HG02970 (cell line): ENCODE results near the gene ANXA4.
"Not testable (repeated sequence)": the region's sequence is repeated elsewhere in the genome, so short reads cannot be mapped to it uniquely, and the experiment has no call there.

Source experiments
- ATAC-seq: cut with Tn5 transposase; IDR thresholded peaks from one replicate; pipeline ENCODE4 v1.9.1; 2021; ENCODE audit warnings: mild to moderate bottlenecking, moderate library complexity, moderate number of reproducible peaks; ENCODE audit not compliant: unreplicated experiment, low FRiP score

The ANXA4 gene

DNA sequence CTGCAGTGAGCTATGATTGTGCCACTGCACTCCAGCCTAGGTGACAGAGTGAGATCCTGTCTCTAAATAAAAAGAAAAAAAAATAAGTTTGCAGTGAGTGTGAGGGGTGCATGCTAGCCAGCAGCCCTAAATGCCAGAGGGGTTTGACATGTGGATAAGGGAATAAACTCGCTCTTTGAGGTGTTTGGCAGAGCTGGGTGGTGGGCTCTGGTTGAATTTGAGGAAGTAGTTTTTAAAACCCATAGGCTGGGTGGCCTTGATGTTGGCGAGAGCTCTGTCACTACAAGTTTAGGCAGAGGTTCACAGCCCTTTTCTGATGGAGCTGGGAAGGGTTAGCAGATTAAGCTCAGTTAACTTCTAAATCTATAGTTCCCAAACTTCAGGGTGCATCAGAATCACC, 3.1 kb downstream of the ANXA4 start:
- ATAC-seq, result no peak

DNA sequence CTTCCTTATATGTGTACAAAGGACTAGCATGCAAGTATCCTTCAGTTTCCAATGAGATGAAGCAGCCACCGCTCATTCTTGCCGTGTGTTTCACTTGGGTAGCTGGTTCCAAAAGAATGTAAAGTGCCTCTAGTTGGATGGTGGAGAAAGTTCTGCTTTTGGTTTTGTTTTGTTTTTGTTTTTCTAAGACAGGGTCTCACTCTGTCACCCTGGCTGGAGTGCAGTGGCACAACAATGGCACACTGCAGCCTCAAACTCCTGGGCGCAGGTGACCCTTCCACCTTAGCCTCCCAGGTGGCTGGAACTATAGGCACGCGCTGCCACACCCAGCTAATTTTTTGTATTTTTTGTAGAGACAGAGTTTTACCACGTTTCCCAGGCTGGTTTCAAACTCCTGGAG, 8.3 kb downstream of the ANXA4 start:
- no peak for ATAC-seq

DNA sequence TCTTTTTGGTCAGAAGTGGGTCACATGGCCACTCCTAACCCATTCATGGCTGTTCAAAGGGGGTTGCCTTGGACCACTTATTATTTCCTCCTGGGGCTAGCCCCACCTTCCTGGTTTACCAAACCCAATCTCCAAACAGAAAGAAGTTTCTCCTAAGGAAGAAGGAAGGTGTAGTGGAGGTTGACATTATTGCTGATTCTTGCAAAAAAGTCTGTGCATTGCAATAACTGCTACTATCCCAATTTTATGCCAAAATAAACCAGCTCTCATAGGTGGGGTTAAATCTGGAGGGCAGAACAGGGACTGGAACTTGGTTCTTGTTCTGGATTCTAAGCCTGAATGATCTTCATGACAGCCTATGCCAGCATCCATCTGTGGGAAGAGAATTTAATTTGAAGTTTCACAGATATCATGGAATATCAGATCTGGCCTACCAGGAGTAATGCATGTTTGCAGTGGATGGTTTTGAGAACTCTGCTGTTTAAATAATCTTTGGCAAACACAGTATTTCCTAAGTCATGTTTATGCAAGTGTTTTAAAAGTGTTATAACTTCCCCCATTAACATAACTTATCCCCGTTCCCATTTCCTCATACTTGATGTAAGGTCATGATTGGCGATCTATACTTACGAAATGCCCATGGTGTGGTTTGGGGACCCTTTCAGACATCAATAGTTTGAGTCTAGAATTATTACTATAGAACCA, 11.9 kb downstream of the ANXA4 start:
- ATAC-seq, result no peak

DNA sequence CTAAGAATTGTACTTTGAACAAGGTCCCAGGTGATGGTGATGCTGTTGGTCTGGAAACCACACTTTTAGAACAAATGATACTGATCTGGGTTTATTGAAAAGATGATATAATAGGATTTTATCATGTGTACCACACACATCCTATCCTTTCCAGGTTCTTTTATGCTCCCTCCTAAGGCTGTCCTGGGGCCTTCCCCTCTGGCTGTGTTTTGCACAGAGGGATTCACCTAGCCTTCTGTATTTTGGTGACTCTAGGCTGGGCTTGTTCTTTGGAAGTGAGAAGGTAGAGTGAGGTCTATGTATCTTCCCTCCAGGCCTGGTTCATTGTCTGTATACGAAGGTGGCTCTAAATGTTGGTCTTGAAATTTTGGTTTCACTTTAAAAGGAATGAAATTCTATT, 12.7 kb downstream of the ANXA4 start:
- no peak for ATAC-seq

DNA sequence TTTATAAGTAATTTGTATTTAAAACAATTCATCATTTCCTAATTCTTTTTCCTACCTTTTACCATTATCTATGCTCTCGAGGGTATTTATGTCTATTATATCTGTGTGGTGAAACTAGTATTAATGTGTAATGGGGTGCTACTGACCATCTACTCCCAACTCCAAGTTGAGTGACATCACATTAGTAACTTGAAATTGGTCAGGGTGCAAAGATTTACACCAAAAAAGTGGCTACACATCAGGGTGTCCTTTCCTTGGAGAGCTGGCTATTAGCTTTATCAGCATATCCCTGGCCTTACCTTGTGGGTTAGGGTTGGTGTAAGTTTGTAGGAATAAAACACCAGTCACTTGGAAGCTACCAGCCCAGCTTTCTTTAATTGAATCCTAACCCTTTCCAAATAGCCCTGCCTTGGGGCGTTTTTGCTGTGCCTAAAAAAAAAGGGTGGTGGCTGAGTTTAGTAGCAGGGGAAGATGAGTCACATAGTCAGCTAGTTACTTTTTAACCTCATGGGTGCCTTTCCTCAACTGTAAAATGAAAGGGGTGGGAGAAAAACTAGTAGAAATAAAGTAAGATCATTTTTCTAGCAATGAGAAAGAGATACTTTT, 14.0 kb downstream of the ANXA4 start:
- no peak for ATAC-seq

DNA sequence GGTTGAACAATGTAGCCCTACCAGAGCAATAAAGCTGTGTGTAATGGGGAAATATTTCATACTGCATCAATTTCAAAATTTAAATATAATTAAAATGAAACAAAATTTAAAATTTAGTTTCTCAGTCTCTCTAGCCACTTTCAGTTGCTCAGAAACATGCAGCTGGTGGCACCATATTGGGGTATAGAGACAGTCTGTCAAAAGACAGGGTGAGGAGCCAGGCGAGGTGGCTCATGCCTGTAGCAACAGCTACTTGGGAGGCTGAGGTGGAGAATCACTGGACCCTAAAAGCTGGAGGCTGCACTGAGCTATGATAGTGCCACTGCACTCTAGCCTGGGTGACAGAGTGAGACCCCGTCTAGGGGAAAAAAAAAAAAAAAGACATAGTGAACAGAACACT, 20.1 kb downstream of the ANXA4 start:
- ATAC-seq, result no peak

DNA sequence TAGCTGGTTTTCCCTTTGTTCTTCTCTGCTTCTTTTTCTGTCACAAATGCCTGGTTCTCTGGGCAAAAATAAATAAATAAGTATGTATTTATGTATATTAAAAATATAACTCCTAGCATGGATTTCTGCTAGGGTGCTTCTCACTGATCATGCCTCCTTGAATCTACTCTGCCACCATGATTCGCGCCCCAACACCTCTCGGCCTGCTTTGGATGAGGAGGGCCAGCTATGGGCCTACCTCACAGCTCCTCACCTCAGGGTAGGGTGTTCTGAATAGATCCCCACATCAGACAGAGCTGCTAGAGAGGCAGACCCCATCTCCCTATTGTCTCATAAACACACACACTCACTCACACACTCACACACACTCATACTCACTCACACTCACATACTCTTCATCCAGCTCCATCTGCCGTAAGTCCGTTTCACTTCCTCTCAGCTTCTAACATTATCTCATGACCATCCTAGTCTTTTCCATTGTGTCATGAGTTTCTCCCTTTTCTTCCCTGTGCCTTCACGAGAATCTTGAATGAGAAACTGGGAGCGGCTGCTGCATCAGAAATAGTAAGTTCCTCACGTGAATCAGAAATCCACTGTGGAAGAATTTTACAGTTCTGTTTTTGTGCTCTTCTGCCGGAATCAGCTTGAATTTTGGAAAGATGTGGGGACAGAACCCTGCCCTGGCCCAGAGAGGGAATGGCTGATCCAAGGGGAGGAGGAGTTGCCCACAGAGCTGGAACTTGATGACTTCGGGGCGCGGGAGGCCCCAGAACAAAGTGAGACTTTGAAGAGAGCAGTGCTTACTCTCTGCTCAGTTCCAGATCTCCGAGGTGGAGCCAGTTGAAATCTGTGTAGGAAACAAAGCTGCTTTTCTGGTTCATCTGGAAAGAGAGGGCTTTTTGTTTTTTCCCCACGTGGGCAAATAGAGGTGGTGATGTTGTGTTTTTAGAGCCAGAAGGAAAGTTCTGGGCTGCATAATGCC, 20.9 kb downstream of the ANXA4 start:
- ATAC-seq, result no peak

DNA sequence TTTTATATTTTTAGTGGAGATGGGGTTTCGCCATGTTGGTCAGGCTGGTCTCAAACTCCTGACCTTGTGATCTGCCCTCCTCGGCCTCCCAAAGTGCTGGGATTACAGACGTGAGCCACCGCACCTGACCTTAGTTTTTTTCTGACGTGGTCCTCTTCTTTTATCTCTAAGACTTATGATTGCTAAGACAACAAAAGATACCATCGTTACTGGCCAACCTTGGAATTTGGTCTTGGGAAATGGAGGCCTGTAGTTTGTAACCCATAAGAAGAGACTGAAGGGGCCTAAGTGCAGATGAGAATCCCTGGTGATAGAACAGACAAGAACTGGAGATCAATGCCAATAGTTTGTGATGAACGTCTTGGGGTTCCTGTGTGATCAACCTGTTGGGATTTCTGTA, 21.9 kb downstream of the ANXA4 start:
- ATAC-seq, result not testable (repeated sequence)

DNA sequence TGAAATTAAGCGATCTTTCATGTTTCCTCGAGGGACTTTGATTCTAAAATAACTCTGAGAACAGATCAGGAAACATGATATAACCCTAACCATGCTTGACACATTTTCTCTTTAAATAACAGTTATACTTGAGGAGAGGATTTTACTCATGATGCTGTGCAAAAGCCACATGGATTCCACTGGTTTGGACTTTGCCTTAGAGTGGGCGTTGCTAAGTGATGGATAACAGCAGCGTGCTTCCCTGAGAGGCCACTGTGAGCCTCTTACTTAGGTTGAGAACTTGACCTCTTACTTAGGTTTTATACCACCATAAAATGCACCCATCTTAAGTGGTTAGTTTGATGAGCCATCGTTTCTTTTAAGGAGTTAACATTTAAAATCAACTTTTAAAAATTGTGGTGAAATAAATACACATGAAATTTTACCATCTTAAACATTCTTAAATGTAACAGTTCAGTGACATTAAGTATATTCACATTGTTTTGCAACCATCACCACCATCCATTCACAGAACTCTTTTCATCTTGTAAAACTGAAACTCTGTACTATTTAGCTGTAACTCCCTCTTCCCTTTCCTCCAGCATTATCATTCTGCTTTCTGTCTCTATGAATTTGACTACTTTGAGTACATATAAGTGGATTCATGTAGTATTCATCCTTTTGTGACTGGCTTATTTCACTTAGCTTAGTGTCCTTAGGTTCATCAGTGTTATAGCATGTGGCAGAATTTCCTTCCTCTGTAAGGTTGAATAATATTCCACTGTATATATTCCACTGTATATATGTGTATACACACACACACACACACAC, 22.6 kb downstream of the ANXA4 start:
- ATAC-seq, result no peak

DNA sequence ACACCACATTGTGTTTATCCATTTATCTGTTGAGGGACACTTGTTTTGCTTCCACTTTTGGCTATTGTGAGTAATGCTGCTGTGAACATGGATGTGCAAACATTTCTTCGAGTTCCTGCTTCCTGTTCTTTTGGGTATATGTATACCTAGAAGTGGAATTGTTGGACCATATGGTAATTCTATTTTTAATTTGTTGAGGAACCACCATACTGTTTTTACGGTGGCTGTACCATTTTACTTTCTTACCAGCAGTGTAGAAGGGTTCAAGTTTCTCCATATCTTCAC, 23.1 kb downstream of the ANXA4 start:
- ATAC-seq, result no peak

DNA sequence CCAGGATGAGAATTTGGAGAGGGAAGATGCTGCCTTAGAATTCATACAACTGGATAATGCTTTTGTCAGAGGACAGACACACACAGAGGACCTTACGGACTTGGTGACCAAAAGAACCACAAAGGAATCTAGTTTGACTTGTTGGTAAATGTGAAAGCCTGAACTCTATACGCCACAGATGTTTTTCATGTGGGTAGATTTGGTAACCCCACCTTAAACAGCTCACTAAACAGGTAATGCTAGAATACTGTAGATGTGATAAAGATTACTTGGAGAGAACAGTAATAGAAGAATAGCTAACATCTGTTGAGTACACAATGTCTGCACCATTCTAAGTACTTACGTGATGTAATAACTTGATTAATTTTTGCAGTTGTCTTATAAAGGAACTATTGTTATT, 24.1 kb downstream of the ANXA4 start:
- no peak for ATAC-seq

DNA sequence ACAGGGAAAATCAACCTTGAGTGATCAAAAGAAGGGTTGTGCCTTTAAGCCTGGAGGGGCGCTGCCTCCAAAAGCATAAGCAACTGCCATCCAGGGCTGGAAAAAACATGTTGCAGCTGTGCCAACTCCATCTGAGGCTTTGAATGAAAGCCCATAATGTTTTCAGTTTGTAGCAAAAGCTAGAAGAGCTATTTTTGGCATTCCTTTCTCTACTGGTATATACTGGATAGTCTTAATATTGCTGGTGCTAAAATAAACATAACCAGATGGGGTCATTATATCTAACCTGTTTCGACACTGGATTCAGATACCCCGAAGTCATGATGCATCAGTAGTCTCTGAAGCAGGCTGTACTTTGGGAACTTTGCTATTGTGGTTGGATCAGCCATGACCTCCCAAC, 25.1 kb downstream of the ANXA4 start:
- no peak for ATAC-seq

DNA sequence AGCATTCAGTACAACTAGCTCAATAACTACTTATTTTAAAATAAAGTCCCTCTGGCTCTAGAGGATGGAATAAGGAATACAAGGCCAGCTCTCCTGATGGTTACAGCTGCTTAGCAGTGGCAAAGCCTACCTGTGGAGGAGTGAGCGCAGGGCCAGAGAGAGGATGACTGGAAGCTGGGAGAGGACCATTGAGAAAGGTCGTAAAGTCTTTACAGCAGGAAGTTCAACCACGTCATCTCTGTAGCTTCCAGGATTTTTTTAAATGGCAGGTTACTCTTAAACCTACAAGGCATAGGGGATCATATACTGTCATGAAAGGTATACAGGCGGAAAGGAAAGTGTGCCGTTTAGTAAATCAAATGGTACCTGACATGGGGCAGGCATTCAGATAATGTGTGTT, 26.3 kb downstream of the ANXA4 start:
- ATAC-seq, result no peak

DNA sequence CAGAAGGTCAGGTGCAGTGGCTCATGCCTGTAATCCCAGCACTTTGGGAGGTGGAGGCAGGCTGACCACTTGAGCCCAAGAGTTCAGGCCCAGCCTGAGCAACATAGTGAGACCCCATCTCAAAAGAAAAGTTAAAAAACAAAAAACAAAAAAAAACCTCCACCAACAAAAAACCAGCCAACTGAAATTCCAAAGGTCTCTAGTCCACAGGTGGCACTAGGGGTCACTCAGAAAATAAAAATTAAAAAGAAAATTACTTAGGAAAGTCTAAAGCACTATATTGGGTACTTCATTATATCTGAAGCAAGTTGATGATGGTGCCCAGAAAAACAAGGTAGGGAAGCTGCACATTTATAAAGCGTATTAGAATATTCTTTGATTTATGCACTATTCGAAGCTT, 26.9 kb downstream of the ANXA4 start:
- ATAC-seq, result no peak

DNA sequence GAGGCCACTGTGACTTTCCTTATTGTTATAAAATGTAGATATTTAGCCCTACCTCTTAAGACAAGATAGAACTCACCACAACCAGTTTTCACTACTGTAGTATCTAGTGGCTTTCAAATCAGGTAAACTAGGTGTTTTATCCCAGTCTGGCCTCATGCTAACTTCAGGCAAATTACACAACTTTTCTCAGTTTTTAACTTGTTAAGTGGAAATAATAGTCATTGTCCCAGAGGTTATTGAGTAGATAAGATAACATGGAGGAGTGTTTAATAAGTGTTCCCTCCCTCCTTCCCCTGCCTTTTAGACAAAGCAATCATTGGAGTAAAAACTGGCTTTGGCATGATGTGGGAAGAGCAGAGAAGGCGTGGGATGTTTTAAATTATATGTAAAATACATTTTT, 27.3 kb downstream of the ANXA4 start:
- no peak for ATAC-seq

DNA sequence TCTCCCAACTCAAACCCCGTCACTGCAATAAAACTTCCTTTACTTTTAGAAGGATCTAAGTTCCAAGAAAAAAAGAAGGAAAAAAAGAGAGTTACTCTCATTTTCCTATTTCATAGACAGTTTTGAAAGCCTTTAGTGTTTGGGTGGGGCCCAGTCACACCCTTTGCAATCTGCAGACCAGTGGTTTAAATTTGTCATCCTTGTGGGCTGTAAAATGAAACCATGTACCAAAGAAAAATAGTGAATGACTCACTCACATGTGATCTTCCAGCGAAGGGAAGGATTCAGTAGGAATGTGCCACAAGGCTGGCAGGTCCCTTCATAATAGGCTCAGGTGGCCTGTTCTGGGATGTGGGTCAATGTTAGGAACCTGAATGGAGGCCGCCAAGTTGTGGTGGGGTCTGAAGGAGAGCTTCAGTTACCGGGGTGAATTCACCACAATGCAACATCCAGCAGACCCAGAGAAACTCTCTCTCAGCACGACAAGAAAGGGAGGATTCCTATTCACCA, 28.3 kb downstream of the ANXA4 start:
- no peak for ATAC-seq

DNA sequence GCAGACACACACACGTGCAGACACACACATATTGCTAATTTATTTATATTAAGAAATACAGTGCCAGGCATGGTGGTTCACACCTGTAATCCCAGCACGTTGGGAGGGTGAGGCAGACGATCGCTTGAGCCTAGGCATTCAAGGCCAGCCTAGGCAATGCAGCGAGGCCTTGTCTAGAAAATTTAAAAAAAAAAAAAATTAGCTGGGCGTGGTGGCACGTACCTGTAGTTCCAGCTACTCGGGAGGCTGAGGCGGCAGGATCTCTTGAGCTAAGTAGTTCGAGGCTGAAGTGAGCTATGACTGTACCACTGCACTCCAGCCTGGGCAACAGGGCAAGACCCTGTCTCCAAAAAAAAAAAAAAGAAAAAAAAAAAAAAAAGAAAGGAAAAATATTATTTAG, 28.8 kb downstream of the ANXA4 start:
- no peak for ATAC-seq

DNA sequence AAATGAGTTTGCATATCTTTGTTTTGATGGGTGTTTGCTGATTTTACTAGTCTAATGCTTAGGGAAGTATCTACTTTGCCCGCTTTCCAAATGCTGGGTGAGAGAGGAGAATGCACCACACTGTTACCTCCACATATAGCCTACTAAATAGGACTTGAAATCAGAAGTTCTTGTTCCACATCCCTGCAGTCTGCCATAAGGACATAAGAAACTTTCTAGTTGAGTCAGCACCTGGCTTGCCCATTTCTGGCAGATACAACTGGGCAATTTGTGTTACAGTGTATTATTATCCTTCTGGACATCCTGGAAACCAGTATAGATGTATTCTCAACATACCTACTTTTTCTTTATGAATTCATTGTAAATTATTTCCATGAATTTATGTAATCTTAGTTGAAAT, 29.5 kb downstream of the ANXA4 start:
- no peak for ATAC-seq

DNA sequence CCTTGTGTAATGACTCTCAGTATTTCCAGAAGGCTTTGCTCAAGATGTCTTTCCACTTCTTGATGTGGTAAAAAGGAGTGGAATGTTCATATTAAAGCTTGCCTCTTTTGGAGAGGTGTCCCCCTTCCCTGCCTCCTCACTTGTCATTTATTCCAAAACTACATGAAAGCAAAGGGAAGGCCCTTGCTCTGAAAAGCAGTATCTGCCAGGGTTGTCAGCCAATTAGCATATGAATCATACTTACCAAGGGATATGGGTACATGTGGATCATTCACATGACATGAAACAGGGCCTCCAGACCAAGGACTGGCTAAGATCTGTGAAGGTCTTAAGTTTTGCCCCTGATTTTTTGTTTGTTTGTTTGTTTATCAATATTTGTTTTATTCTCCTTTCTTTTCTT, 31.3 kb downstream of the ANXA4 start:
- ATAC-seq, result no peak

DNA sequence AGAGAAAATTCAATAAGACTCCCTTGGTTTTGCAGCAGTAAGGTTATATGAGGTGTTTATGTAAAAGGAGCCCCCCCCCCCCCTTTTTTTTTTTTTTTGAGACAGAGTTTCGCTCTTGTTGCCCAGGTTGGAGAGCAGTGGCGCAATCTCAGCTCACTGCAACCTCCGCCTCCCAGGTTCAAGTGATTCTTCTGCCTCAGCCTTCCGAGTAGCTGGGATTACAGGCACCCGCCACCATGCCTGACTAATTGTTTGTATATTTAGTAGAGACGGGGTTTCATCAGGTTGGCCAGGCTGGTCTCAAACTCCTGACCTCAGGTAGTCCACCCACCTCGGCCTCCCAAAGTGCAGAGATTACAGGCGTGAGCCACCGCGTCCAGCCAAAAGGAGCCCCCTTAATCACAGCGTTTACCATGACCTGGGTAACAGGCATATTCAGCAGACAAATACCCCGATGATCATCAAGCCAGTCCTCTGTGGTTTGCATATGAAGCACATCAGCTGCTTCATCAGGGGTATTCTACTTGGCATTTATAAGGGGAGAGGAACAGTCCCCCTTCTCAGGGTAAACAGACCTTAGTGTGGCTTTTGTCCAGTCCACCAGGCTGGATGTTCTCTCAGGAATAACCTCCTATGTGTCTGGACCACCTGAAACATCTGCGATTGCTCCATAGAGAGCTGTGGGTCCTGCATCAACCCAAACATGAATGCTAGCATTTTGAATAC, 32.5 kb downstream of the ANXA4 start:
- not testable (repeated sequence) for ATAC-seq
